HepG2 (cell line): ENCODE measurements around the gene ZC3H18. TPM values are rescaled to one million over a fixed set of nuclear protein-coding genes. Genes with fewer than 3 reads are reported as not detected.
A peak's percentile ranks its signal among the peaks of the same experiment; 100 is the strongest.

ENCODE experiments used
- ARNT ChIP-seq: fragments of 450-650 bp; IDR thresholded peaks from 2 replicates; pipeline ENCODE4 v1.6.1; 2017
- BHLHE40 ChIP-seq: IDR thresholded peaks from 2 replicates; pipeline ENCODE4 v1.6.1; 2011; ENCODE audit warnings: low read length, improper control_type of control experiment
- CC2D1A ChIP-seq: sonication (generic); formaldehyde crosslinking; IDR thresholded peaks from 2 replicates; pipeline ENCODE4 v1.8.1; 2023; ENCODE audit warnings: mild to moderate bottlenecking, missing genetic modification reagents
- MBD4 ChIP-seq: IDR thresholded peaks from 2 replicates; pipeline ENCODE4 v1.6.1; 2012; ENCODE audit warnings: low read length, inconsistent platforms, borderline replicate concordance
- MYPOP ChIP-seq: sonication (generic); formaldehyde crosslinking; IDR thresholded peaks from 2 replicates; pipeline ENCODE4 v1.8.1; 2023; ENCODE audit warnings: mild to moderate bottlenecking, moderate library complexity, missing genetic modification reagents
- MZF1 ChIP-seq: sonication (generic); formaldehyde crosslinking; IDR thresholded peaks from 2 replicates; pipeline ENCODE4 v1.8.1; 2023; ENCODE audit warnings: mild to moderate bottlenecking, missing genetic modification reagents, borderline replicate concordance
- NFIC ChIP-seq: IDR thresholded peaks from 2 replicates; pipeline ENCODE4 v1.6.1; 2012; ENCODE audit warnings: mild to moderate bottlenecking, low read length, inconsistent platforms
- NPAS2 ChIP-seq: sonication (generic); formaldehyde crosslinking; IDR thresholded peaks from 2 replicates; pipeline ENCODE4 v1.8.0; 2022; ENCODE audit warnings: mild to moderate bottlenecking, missing genetic modification reagents, borderline replicate concordance
- NR0B2 ChIP-seq: sonication (generic); formaldehyde crosslinking; IDR thresholded peaks from 2 replicates; pipeline ENCODE4 v1.4.0; 2020; ENCODE audit warnings: mild to moderate bottlenecking, missing genetic modification reagents
- NR3C1 ChIP-seq: sonication (generic); formaldehyde crosslinking; IDR thresholded peaks from 2 replicates; pipeline ENCODE4 v1.4.0; 2020; ENCODE audit warnings: missing genetic modification reagents
- PHF20 ChIP-seq: sonication (generic); formaldehyde crosslinking; IDR thresholded peaks from 2 replicates; pipeline ENCODE4 v1.5.0; 2020; ENCODE audit warnings: mild to moderate bottlenecking, missing genetic modification reagents
- RFX5 ChIP-seq: IDR thresholded peaks from 2 replicates; pipeline ENCODE4 v1.6.1; 2011; ENCODE audit warnings: low read depth, low read length, improper control_type of control experiment
- SKI ChIP-seq: fragments of 450-650 bp; IDR thresholded peaks from one replicate; pipeline ENCODE4 v1.6.1; 2018; ENCODE audit warnings: mild to moderate bottlenecking; ENCODE audit not compliant: partially characterized antibody
- SMAD3 ChIP-seq: sonication (generic); formaldehyde crosslinking; IDR thresholded peaks from 2 replicates; pipeline ENCODE4 v1.4.0; 2020; ENCODE audit warnings: missing genetic modification reagents
- SOX5 ChIP-seq: IDR thresholded peaks from 2 replicates; pipeline ENCODE4 v1.6.1; 2016; ENCODE audit warnings: borderline replicate concordance
- YY1 ChIP-seq: IDR thresholded peaks from 2 replicates; pipeline ENCODE4 v1.6.1; 2011; ENCODE audit warnings: low read length, low read depth, moderate library complexity, mild to moderate bottlenecking; ENCODE audit not compliant: insufficient read depth, insufficient replicate concordance
- ZBTB38 ChIP-seq: sonication (generic); formaldehyde crosslinking; IDR thresholded peaks from 2 replicates; pipeline ENCODE4 v1.5.1; 2020; ENCODE audit warnings: mild to moderate bottlenecking, missing genetic modification reagents
- ZBTB7A ChIP-seq: sonication (generic); formaldehyde crosslinking; IDR thresholded peaks from 2 replicates; pipeline ENCODE4 v1.8.0; 2022; ENCODE audit warnings: mild to moderate bottlenecking, missing genetic modification reagents
- ZNF101 ChIP-seq: sonication (generic); formaldehyde crosslinking; IDR thresholded peaks from 2 replicates; pipeline ENCODE4 v1.4.0; 2020; ENCODE audit warnings: mild to moderate bottlenecking, low read depth, missing genetic modification reagents, borderline replicate concordance
- ZNF20 ChIP-seq: sonication (generic); formaldehyde crosslinking; IDR thresholded peaks from 2 replicates; pipeline ENCODE4 v1.4.0; 2020; ENCODE audit warnings: mild to moderate bottlenecking, moderate library complexity, missing genetic modification reagents
- ZNF253 ChIP-seq: sonication (generic); formaldehyde crosslinking; IDR thresholded peaks from 2 replicates; pipeline ENCODE4 v1.8.0; 2022; ENCODE audit warnings: mild to moderate bottlenecking, missing genetic modification reagents, borderline replicate concordance
- ZNF276 ChIP-seq: sonication (generic); formaldehyde crosslinking; IDR thresholded peaks from 2 replicates; pipeline ENCODE4 v1.4.0; 2020; ENCODE audit warnings: mild to moderate bottlenecking, low read depth, missing genetic modification reagents
- ZNF496 ChIP-seq: sonication (generic); formaldehyde crosslinking; IDR thresholded peaks from 2 replicates; pipeline ENCODE4 v1.8.1; 2023; ENCODE audit warnings: mild to moderate bottlenecking, moderate library complexity, missing genetic modification reagents; ENCODE audit not compliant: insufficient replicate concordance
- ZNF672 ChIP-seq: sonication (generic); formaldehyde crosslinking; IDR thresholded peaks from 2 replicates; pipeline ENCODE4 v1.8.1; 2022; ENCODE audit warnings: missing genetic modification reagents
- ZNF674 ChIP-seq: sonication (generic); formaldehyde crosslinking; IDR thresholded peaks from 2 replicates; pipeline ENCODE4 v1.5.0; 2020; ENCODE audit warnings: low read depth, mild to moderate bottlenecking, missing genetic modification reagents
- ZNF775 ChIP-seq: sonication (generic); formaldehyde crosslinking; IDR thresholded peaks from 2 replicates; pipeline ENCODE4 v1.4.0; 2020; ENCODE audit warnings: missing genetic modification reagents, mild to moderate bottlenecking, moderate library complexity, borderline replicate concordance
- ZSCAN5A ChIP-seq: sonication (generic); formaldehyde crosslinking; IDR thresholded peaks from 2 replicates; pipeline ENCODE4 v1.8.0; 2022; ENCODE audit warnings: mild to moderate bottlenecking, missing genetic modification reagents, borderline replicate concordance
- polyA plus RNA-seq, 8 experiments: library from polyadenylated mRNA; depleted of rRNA in 3 of 8; stranded (reverse) in 7 of 8; unstranded in 1 of 8; fragments of >200 nt; fragmentation: Illumina TruSeq in 4 of 8; extraction: Trizol in 4 of 8; gene quantifications; 2 replicates each; pipeline versions ENCODE4 v1.2.1 to v1.2.3, GENCODE V29; 2011 to 2016; ENCODE audit warnings: low read depth in 4 of 8, missing spikeins in 1 of 8, mixed read lengths in 1 of 8; ENCODE audit not compliant: insufficient read depth in 1 of 8
- total RNA-seq, 5 experiments: library from RNA; depleted of rRNA; stranded (reverse); fragments of >200 nt; fragmentation: Illumina TruSeq; extraction: Trizol; gene quantifications; 2 replicates each; pipeline ENCODE4 v1.2.3, GENCODE V29; 2016; ENCODE audit warnings: low read depth in 1 of 5

Gene ZC3H18
- total and polyA plus RNA-seq, 2 of the 13 experiments (the other 11 are each of a cell fraction or from before 2014, with no cell fraction given) = 11.2 to 27.4 TPM

GRCh38 chr16:88569985-88570690 lies at the start of gene ZC3H18 (continued):
- TF ChIP-seq ZSCAN5A (CRISPR knock-in tag) (no peak), RFX5 (peak; percentile 65; the same call in 1 of the 2 replicates), SMAD3 (CRISPR knock-in tag) (no peak; the same call in 1 of the 2 replicates), ZNF496 (CRISPR knock-in tag) (no peak), ZBTB7A (CRISPR knock-in tag) (no peak), SKI (peak; percentile 64), ARNT (no peak), YY1 (peak; percentile 97), PHF20 (CRISPR knock-in tag) (peak; percentile 98), ZNF775 (CRISPR knock-in tag) (no peak), MBD4 (no peak), NR0B2 (CRISPR knock-in tag) (no peak; the same call in 1 of the 2 replicates), MZF1 (CRISPR knock-in tag) (no peak), BHLHE40 (peak; percentile 95), ZNF672 (CRISPR knock-in tag) (no peak), MYPOP (CRISPR knock-in tag) (0 out of 2 replicates have a peak, but pooled peaks have one; percentile 12), ZNF276 (CRISPR knock-in tag) (no peak), NR3C1 (CRISPR knock-in tag) (no peak), ZBTB38 (CRISPR knock-in tag) (peak; percentile 44; the same call in 1 of the 2 replicates), NPAS2 (CRISPR knock-in tag) (no peak), SOX5 (peak; percentile 46; the same call in 1 of the 2 replicates), NFIC (no peak), ZNF101 (CRISPR knock-in tag) (no peak; the same call in 1 of the 2 replicates), ZNF253 (CRISPR knock-in tag) (no peak), CC2D1A (no peak), ZNF20 (CRISPR knock-in tag) (peak; percentile 73; the same call in 1 of the 2 replicates), ZNF674 (no peak)
